AG04449 (cell line): ENCODE data around the gene PTPRM.

Source experiments
- CTCF ChIA-PET: fragments of 350-600 bp; formaldehyde crosslinking; extraction: SDS; loops from one replicate; lab custom pipeline; 2021; ENCODE audit warnings: antibody characterized with exemption; lab: Yijun Ruan, JAX
- POLR2A ChIA-PET: fragments of 400-600, 350-600 bp; formaldehyde crosslinking; extraction: SDS; loops from one replicate; lab custom pipeline; 2020; ENCODE audit warnings: antibody characterized with exemption, inconsistent platforms; lab: Yijun Ruan, JAX
- DNase-seq: peaks from one replicate; pipeline ENCODE4 v3.0.0-alpha.2; 2010; ENCODE audit warnings: low read depth, low spot score
- H3K4me3 ChIP-seq: 2 replicates; pipeline ENCODE4 v1.5.1; 2011; ENCODE audit warnings: low read depth, mild to moderate bottlenecking, control low read depth, low read length
- CTCF ChIP-seq: IDR thresholded peaks from one replicate; pipeline ENCODE4 v1.5.1; 2011; ENCODE audit warnings: mild to moderate bottlenecking, moderate library complexity, low read length, control low read depth, inconsistent platforms; ENCODE audit not compliant: insufficient read depth; ENCODE audit errors: missing control alignments

Gene PTPRM

GRCh38 chr18:7737550-7737949, 170.4 kb downstream of the PTPRM start:
- no peak for TF ChIP-seq CTCF
- ChIA-PET POLR2A (no interaction called here), CTCF (no interaction called here)
- no peak for DNase-seq
- no peak overlapping the region for H3K4me3 ChIP-seq

- CTCF ChIA-PET = interaction anchor here (1.7 to 2.6 kb wide), 2 partner anchors 49 to 173 kb away, joined by 4 to 5 read pairs; no protein-coding TSS in a partner anchor
- TF ChIP-seq CTCF = no peak
- H3K4me3 ChIP-seq = no peak overlapping the region
- POLR2A ChIA-PET = no interaction called here
- no peak for DNase-seq
Measured at GRCh38 chr18:7740821-7741220, 173.7 kb downstream of the PTPRM start.

- no peak for DNase-seq
- no peak overlapping the region for H3K4me3 ChIP-seq
- ChIA-PET CTCF (interaction anchor here (1.7 to 2.6 kb wide), 2 partner anchors 48 to 174 kb away, joined by 4 to 5 read pairs; no protein-coding TSS in a partner anchor), POLR2A (no interaction called here)
- TF ChIP-seq CTCF = no peak
Measured at GRCh38 chr18:7741640-7742039, 174.5 kb downstream of the PTPRM start.

- DNase-seq = no peak
- ChIA-PET POLR2A (no interaction called here), CTCF (interaction anchor here (1.7 kb wide), 1 partner anchor 174 kb away, joined by 4 read pairs; no protein-coding TSS in a partner anchor)
Measured at GRCh38 chr18:7742224-7742623, 175.1 kb downstream of the PTPRM start.

GRCh38 chr18:7743256-7743655, 176.1 kb downstream of the PTPRM start:
- no peak for TF ChIP-seq CTCF
- DNase-seq = no peak
- ChIA-PET CTCF (interaction anchor here (0.8 to 1.3 kb wide), 2 partner anchors 12 to 176 kb away, joined by 3 to 6 read pairs; partner anchors contain the start of gene PTPRM), POLR2A (no interaction called here)
- no peak overlapping the region for H3K4me3 ChIP-seq

More at GRCh38 chr18:7742224-7742623, 175.1 kb downstream of the PTPRM start:
- no peak overlapping the region for H3K4me3 ChIP-seq
- TF ChIP-seq CTCF = no peak

- no peak overlapping the region for H3K4me3 ChIP-seq
- CTCF ChIA-PET = interaction anchor here (0.9 to 1.5 kb wide), 2 partner anchors 13 to 179 kb away, joined by 3 to 4 read pairs; partner anchors contain the start of gene PTPRM
- no peak for DNase-seq
- POLR2A ChIA-PET = no interaction called here
- TF ChIP-seq CTCF = no peak
Measured at GRCh38 chr18:7746106-7746505, 179.0 kb downstream of the PTPRM start.
